ENCODE results near the gene FBRSL1.

DNA sequence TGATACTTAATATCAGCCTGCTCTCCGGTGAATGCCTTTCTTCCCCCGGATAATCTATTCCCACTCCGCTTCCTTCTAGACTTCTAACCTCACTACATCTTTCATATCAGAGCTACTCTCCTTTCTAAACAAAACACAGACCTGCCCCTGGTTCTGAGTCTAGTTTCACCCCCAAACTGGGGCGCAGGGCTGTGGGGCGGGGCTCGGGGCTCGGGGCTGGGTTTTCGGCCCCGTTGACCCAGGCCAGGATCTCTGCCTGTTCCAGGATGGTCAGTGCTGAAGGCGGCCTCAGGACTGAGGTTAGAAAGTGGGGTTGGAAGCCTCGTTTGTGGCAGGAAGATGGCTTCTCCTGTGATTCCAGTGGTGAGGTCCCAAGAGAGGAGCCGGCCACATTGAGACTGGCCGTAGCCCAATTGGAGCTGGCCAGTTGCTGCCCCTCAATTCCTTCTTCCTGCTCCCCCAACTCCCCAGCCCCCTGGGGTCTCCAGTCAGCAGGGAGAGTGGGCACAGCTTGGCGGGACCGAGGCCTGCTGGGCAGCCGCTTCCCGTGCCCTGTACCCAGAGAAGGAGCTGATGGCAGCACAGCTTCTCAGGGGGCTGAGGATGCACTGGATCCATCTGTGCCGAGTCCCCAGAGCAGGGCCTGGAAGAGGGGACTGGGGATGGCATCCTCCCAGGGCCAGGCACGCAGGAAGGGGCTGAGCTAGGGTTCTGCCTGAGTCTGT is 67.5 kb downstream of the FBRSL1 start:
- TF ChIP-seq, protein P1, sequence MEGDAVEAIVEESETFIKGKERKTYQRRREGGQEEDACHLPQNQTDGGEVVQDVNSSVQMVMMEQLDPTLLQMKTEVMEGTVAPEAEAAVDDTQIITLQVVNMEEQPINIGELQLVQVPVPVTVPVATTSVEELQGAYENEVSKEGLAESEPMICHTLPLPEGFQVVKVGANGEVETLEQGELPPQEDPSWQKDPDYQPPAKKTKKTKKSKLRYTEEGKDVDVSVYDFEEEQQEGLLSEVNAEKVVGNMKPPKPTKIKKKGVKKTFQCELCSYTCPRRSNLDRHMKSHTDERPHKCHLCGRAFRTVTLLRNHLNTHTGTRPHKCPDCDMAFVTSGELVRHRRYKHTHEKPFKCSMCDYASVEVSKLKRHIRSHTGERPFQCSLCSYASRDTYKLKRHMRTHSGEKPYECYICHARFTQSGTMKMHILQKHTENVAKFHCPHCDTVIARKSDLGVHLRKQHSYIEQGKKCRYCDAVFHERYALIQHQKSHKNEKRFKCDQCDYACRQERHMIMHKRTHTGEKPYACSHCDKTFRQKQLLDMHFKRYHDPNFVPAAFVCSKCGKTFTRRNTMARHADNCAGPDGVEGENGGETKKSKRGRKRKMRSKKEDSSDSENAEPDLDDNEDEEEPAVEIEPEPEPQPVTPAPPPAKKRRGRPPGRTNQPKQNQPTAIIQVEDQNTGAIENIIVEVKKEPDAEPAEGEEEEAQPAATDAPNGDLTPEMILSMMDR (conservative IDR thresholded peaks at IDR 0.05 in 1 of 2, IDR thresholded peaks at IDR 0.05 in 1 of 2; ENCODE audit: extremely low read depth in 1 of 2, insufficient read depth in 1 of 2, low read depth in 1 of 2, low read length in 2 of 2), result no peak
- TF ChIP-seq EZH2 (IDR thresholded peaks at IDR 0.05; ENCODE audit: borderline replicate concordance, low read length), result no peak

All from mammary epithelial cell (primary cell).